Measurements from ENCODE around the gene LMBR1. TPM values are rescaled to one million over a fixed set of nuclear protein-coding genes. Genes with fewer than 3 reads are reported as not detected.

The LMBR1 gene
- total RNA-seq, 4 donors from 2014 or later = 52.2 to 79.9 (median 62.5) TPM

- no peak for TF ChIP-seq CTCF (IDR thresholded peaks at IDR 0.05; ENCODE audit: low read depth)
Observed at GRCh38 chr7:156790264-156790663, 102.7 kb downstream of the LMBR1 start.

GRCh38 chr7:156785998-156786543, 106.9 kb downstream of the LMBR1 start:
- no peak for TF ChIP-seq CTCF (IDR thresholded peaks at IDR 0.05; ENCODE audit: low read depth)

- TF ChIP-seq CTCF (IDR thresholded peaks at IDR 0.05; ENCODE audit: low read depth) = no peak
Observed at GRCh38 chr7:156783864-156784263, 109.1 kb downstream of the LMBR1 start.

- TF ChIP-seq CTCF (IDR thresholded peaks at IDR 0.05; ENCODE audit: low read depth) = no peak
Observed at GRCh38 chr7:156781972-156782371, 111.0 kb downstream of the LMBR1 start.

- no peak for TF ChIP-seq CTCF (IDR thresholded peaks at IDR 0.05; ENCODE audit: low read depth)
Observed at GRCh38 chr7:156780724-156781455, 112.1 kb downstream of the LMBR1 start.

- no peak for TF ChIP-seq CTCF (IDR thresholded peaks at IDR 0.05; ENCODE audit: low read depth)
Observed at GRCh38 chr7:156778668-156779067, 114.3 kb downstream of the LMBR1 start.

GRCh38 chr7:156778201-156778600, 114.8 kb downstream of the LMBR1 start:
- no peak for TF ChIP-seq CTCF (IDR thresholded peaks at IDR 0.05; ENCODE audit: low read depth)
